Activated T-helper 1 cell treated with anti-CD3 and anti-CD28 coated beads, Interleukin-2, amount 50 U/mL, for 16 hours (primary cell): ENCODE measurements around the gene EFCAB12.
A peak's percentile ranks its signal among the peaks of the same experiment; 100 is the strongest.
"Not testable (repeated sequence)": the region's sequence is repeated elsewhere in the genome, so short reads cannot be mapped to it uniquely, and the experiment has no call there.

ENCODE experiments used
- DNase-seq, 2 donors: peaks; one replicate each; pipeline ENCODE4 v3.0.0-alpha.2; 2020; ENCODE audit warnings: low read depth in 1 of 2, low spot score in 1 of 2

Gene EFCAB12

GRCh38 chr3:129398803-129399144 is 29.7 kb downstream of the EFCAB12 start:
- no peak for DNase-seq

GRCh38 chr3:129393760-129394564 is 34.5 kb downstream of the EFCAB12 start:
- DNase-seq: not testable (repeated sequence)

GRCh38 chr3:129393271-129393670 is 35.2 kb downstream of the EFCAB12 start:
- DNase-seq: no peak

GRCh38 chr3:129392106-129392887 is 36.1 kb downstream of the EFCAB12 start:
- not testable (repeated sequence) for DNase-seq

- DNase-seq: not testable (repeated sequence)
These were observed 36.9 kb downstream of the EFCAB12 start for GRCh38 chr3:129391583-129391982.

DNA sequence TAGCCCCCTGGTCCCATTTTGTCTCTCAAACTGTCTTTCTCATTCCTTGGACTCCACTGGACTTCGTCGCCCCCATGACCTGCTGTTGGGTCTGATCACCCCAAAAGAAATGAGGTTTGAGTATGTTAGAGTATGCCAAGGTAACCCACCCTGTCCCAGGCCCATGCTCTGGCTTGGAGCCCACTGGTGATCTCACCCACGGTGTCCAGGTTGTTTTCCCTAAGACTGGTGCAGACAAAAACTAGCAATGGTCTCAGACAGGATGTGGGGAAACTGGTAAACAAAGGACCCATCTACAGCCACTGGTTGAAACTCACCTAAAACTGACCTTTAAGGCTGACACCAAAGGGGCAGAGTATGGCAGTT is 38.9 kb downstream of the EFCAB12 start:
- no peak for DNase-seq

- not testable (repeated sequence) for DNase-seq
These were observed 39.5 kb downstream of the EFCAB12 start for GRCh38 chr3:129388791-129389571.

DNA sequence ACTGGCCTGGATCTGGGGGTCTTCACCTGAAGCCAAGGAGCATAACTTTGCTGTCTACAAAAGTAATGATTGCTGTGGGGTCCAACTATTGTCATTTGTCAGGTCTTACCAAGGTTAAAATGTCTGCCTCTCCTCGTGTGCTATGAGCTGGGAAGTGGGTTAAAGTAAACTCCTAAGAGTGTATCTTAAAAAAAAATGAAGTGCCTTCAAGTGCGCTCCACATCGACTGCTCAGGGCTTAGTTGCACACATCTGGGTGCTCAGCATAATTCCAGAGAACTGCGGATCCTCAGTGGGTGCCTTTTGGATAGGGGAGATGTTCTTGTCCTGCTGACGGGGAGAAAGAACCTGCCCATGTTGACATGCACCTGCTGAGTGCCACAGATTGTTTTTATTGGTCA is 40.9 kb downstream of the EFCAB12 start:
- DNase-seq: no peak

- DNase-seq: no peak
These were observed 41.5 kb downstream of the EFCAB12 start for GRCh38 chr3:129386984-129387383.

DNA sequence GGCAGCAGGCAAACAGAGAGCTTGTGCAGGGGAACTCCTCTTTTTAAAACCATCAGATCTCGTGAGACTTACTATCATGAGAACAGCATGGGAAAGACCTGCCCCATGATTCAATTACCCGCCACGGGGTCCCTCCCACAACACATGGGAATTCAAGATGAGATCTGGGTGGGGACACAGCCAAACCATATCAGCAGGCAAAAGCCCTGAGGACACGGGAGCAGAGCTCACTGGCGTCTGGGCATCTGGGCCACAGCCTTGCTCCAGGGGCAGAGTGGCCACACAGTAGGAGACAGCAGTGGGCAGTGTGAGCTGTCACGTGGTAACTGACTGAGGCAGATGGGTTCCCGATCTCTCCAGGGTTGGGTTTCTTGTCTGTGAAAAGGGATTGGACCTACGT is 42.9 kb downstream of the EFCAB12 start:
- not testable (repeated sequence) for DNase-seq

- DNase-seq: no peak
These were observed 43.7 kb downstream of the EFCAB12 start for GRCh38 chr3:129384594-129385323.

DNA sequence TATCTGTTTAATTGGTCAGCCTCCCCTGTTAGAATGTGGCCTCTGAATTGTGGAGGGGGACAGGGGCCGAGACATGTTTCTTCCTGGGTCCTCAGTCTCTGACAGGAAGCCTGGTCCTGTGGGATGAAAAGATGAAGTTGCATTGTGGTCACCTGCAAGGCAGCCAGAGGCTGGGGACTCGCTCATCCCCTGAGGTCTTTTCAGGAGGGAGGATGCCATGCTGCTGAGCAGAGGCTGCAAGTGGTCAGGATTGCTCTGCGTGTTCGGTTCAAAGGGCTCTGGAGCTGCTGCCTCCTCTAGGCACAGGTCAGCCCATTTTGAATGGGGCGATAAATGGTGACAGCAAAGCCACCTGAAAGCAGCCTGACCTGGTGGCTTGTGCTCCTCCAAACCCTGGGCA is 44.3 kb downstream of the EFCAB12 start:
- not testable (repeated sequence) for DNase-seq

DNA sequence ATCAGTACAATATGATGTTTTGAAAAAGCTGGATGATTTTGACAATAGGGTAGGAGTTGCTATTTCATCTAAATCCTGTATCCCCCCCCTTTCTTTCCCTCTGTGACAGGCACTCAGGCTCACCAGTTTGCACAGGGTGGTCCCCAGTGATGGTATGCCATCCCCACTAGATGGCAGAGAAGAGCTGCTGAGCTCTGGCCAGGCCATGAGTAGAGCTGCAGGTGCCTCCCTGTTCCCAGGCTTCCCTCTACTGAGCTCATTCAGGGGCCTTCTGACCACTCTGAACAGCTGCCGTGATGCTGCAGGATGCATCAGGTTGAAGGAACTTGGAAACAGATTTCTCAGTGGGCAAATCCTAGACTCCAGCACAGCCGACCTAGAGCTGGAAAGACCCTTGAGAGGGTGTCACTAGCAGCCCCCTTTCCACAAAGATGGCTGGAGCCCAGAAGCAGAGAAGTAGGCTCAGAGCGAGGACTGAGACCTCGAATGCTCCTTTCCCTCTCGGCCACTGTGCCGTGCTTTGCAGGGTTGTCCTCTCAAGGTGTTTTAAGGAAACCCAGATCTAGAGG is 45.1 kb downstream of the EFCAB12 start:
- DNase-seq: peak in 1 of 2 donors; percentile 14

GRCh38 chr3:129382366-129382765 is 46.1 kb downstream of the EFCAB12 start:
- DNase-seq: no peak

GRCh38 chr3:129379582-129380358 is 48.7 kb downstream of the EFCAB12 start:
- no peak for DNase-seq

DNA sequence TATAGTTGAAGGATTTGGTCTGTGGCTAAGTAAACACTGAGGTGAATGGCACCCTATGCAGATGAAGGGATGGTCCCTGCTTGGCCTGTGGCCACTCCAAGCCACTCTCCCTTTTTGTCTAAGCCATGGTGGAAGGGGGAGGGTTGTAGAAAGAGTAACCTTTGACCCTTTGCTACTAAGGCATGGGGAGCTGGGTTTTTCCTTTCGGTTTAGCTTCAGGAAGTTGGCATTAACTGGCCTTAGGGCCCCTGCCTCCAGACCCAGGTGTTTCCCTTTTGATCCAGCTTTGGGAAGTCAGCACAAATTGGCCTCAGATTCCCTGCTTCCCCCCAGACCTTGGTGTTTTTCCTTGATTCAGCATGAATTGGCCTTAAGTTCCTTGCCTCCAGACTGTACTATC is 49.5 kb downstream of the EFCAB12 start:
- no peak for DNase-seq

DNA sequence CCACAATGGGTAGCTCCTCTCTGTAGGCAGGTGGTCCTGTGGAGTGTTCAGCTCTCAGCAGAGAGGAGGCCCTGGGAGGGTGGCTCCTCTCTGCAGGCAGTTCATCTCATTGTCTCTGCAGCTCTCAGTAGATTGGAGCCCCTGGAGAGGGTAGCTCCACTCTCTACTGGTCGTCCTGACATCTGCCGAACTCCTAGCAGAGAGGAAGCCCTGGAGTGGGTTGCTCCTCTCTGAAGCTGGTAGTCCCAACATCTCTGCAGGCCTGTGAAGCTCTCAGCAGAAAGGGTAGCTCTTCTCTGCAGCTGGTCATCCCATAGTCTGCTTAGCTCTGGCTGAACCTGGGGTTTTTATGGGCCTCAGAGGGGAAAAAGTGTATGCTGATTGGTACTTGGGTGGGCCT is 50.8 kb downstream of the EFCAB12 start:
- no peak for DNase-seq

DNA sequence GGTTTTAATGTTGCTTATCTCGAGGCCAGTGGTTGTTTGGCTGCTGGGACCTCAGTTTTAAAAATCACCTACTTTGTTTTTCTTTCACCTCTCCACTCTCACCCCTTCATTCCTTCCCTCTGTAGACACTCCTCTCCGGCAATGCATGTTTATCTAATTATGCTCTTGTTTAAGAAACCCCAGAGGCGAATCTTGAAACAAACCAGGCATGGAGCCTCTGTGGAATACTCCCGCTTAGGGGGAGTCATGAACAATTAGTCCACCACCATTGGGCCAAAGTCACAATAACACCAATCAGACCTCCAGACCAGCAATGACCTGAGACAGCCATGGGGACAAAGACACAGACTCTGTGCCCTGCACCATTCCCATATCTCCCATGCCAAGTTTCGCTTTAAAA is 53.3 kb downstream of the EFCAB12 start:
- no peak for DNase-seq

- DNase-seq: no peak
These were observed 57.2 kb downstream of the EFCAB12 start for GRCh38 chr3:129371041-129371826.
